A673 (cell line): ENCODE data around the gene RNF182. TPM values are rescaled to one million over a fixed set of nuclear protein-coding genes. Genes with fewer than 3 reads are reported as not detected.

Experiments
- BruUV-seq: library from RNA; stranded (reverse); fragments of 400-500 nt; replicated peaks from 2 replicates; lab custom pipeline; 2021; lab: Mats Ljungman, UMichigan
- CTCF ChIA-PET: fragments of 300-600 bp; sonication (Branson Sonifier 250); formaldehyde crosslinking; loops from one replicate; lab custom pipeline; 2022; ENCODE audit warnings: antibody characterized with exemption; lab: Charles Lee
- POLR2A ChIA-PET: fragments of 300-600 bp; sonication (Branson Sonifier 250); formaldehyde crosslinking; loops from one replicate; lab custom pipeline; 2022; ENCODE audit warnings: antibody characterized with exemption; ENCODE audit not compliant: low non-redundant PET; lab: Charles Lee
- DNase-seq: peaks from one replicate; pipeline ENCODE4 v3.0.0-alpha.2; 2015; ENCODE audit warnings: low spot score
- H3K27ac ChIP-seq: fragments of 200-600 bp; sonication (generic); 2 replicates; pipeline ENCODE4 v1.5.1; 2016; ENCODE audit warnings: mixed run types, low read depth, mild to moderate bottlenecking, mixed read lengths, antibody characterized with exemption, low read length; ENCODE audit not compliant: poor library complexity, severe bottlenecking
- H3K27me3 ChIP-seq: fragments of 200-600 bp; sonication (generic); replicated peaks from 2 replicates; pipeline ENCODE4 v1.6.1; 2017; ENCODE audit warnings: mixed run types, low read depth, mild to moderate bottlenecking, mixed read lengths, antibody characterized with exemption, low read length; ENCODE audit not compliant: insufficient read depth, poor library complexity
- H3K36me3 ChIP-seq: fragments of 200-600 bp; sonication (generic); 2 replicates; pipeline ENCODE4 v1.6.1; 2016; ENCODE audit warnings: mixed run types, mild to moderate bottlenecking, mixed read lengths, antibody characterized with exemption, low read length; ENCODE audit not compliant: insufficient read depth, poor library complexity, severe bottlenecking
- H3K4me1 ChIP-seq: fragments of 200-600 bp; sonication (generic); 2 replicates; pipeline ENCODE4 v1.6.1; 2017; ENCODE audit warnings: mixed run types, mild to moderate bottlenecking, mixed read lengths, antibody characterized with exemption, low read length; ENCODE audit not compliant: insufficient read depth, poor library complexity, severe bottlenecking
- H3K4me3 ChIP-seq: fragments of 200-600 bp; sonication (generic); 2 replicates; pipeline ENCODE4 v1.5.1; 2016; ENCODE audit warnings: low read depth, mixed run types, mild to moderate bottlenecking, mixed read lengths, low read length; ENCODE audit not compliant: poor library complexity, severe bottlenecking
- H3K9me3 ChIP-seq: fragments of 200-600 bp; sonication (generic); 2 replicates; pipeline ENCODE4 v1.6.1; 2016; ENCODE audit warnings: mixed run types, low read depth, mild to moderate bottlenecking, mixed read lengths, antibody characterized with exemption, low read length; ENCODE audit not compliant: poor library complexity, severe bottlenecking
- CTCF ChIP-seq: fragments of 300-800, 200-600 bp; sonication (generic); conservative IDR thresholded peaks from 2 replicates; pipeline ENCODE4 v1.5.1; 2017; ENCODE audit warnings: low read depth, mild to moderate bottlenecking, antibody characterized with exemption, low read length, moderate library complexity, mixed read lengths
- EZH2 ChIP-seq: fragments of 200-600 bp; sonication (generic); IDR thresholded peaks from 2 replicates; pipeline ENCODE4 v1.6.1; 2017; ENCODE audit warnings: borderline replicate concordance, low read depth, mild to moderate bottlenecking, mixed read lengths, antibody characterized with exemption, low read length; ENCODE audit not compliant: poor library complexity, severe bottlenecking
- intact Hi-C: fragments of 100-400 bp; cut with micrococcal nuclease; formaldehyde crosslinking; loops from one replicate; pipeline ENCODE4 v1.10.0; 2022; ENCODE audit not compliant: unreplicated experiment
- total RNA-seq: library from RNA; stranded (reverse); gene quantifications from 2 replicates; pipeline ENCODE4 v1.2.3, GENCODE V29; 2021

Gene RNF182
- total RNA-seq, 1 experiment from 2014 or later = 20.8 TPM

DNA sequence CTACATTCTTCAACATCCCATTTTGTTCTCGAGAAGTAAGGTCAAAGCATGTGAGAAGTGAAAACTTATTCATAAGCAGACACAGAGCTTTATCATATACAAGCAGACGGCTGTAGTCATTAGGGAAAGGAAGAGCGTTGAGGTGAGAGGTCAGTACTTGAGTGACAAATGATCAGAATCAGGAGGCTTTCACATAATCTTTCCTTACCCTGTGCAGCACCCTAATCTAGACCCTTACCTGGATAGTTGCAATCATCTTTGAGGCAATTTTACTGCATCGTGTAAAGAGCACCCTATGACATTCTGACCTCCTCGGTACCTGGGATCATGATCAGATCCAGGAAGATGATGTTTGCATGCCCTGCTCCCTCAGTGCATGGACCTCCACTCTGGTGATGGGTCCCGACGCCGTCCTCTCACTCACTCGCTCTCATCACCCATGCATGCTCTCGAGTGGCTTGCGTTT, 62.7 kb downstream of the RNF182 start:
- H3K9me3 ChIP-seq = no peaks in the 10 kb centered on the region
- no peak overlapping the region for H3K27ac ChIP-seq
- BruUV-seq = no TSS peak
- H3K27me3 ChIP-seq = no peaks in the 10 kb centered on the region
- no peak for DNase-seq
- ChIA-PET CTCF (no interaction called here), POLR2A (no interaction called here)
- no peak overlapping the region for H3K4me3 ChIP-seq
- peaks cover 26% of the 10 kb centered on the region for H3K4me1 ChIP-seq
- TF ChIP-seq EZH2 (no peak), CTCF (no peak)
- H3K36me3 ChIP-seq = no peaks in the 10 kb centered on the region
- intact Hi-C loops = no loop called here

- TF ChIP-seq EZH2 (no peak), CTCF (no peak)
- ChIA-PET CTCF (no interaction called here), POLR2A (no interaction called here)
- Histone ChIP-seq H3K4me3 (no peak overlapping the region), H3K9me3 (no peaks in the 10 kb centered on the region), H3K4me1 (peaks cover 26% of the 10 kb centered on the region), H3K36me3 (no peaks in the 10 kb centered on the region), H3K27ac (no peak overlapping the region), H3K27me3 (no peaks in the 10 kb centered on the region)
- no TSS peak for BruUV-seq
- intact Hi-C loops = no loop called here
- DNase-seq = no peak
Observed at GRCh38 chr6:13988049-13988738, 63.4 kb downstream of the RNF182 start.

GRCh38 chr6:13988908-13989307, 64.2 kb downstream of the RNF182 start:
- no peak for DNase-seq
- Histone ChIP-seq H3K27ac (no peak overlapping the region), H3K4me3 (no peak overlapping the region), H3K4me1 (peaks cover 25% of the 10 kb centered on the region), H3K36me3 (no peaks in the 10 kb centered on the region), H3K27me3 (no peaks in the 10 kb centered on the region), H3K9me3 (no peaks in the 10 kb centered on the region)
- ChIA-PET POLR2A (no interaction called here), CTCF (no interaction called here)
- intact Hi-C loops = no loop called here
- BruUV-seq = no TSS peak
- TF ChIP-seq EZH2 (no peak), CTCF (no peak)
